Breast epithelium (tissue), 3 donors: ENCODE data around the gene PNLIPRP2.

Experiments
- POLR2A ChIP-seq: fragments of 450-650 bp; IDR thresholded peaks from one replicate; pipeline ENCODE4 v1.6.1; 2016; ENCODE audit warnings: antibody characterized with exemption, mild to moderate bottlenecking, moderate library complexity
- POLR2AphosphoS5 ChIP-seq, 3 donors: sonication (generic); formaldehyde crosslinking; IDR thresholded peaks; one replicate each; pipeline ENCODE4 v1.6.1; 2017; ENCODE audit warnings: antibody characterized with exemption in 3 of 3

- no peak for TF ChIP-seq POLR2A
- TF ChIP-seq POLR2AphosphoS5 (IDR thresholded peaks at IDR 0.05), result no peak
These were observed 6.1 kb downstream of the PNLIPRP2 start for GRCh38 chr10:116626815-116627214.
